Esophagus squamous epithelium (tissue), 4 donors: ENCODE results near the gene PTPRN2.

Source experiments
- POLR2A ChIP-seq, 4 donors: fragments of 450-650 bp; IDR thresholded peaks; one replicate each; pipeline ENCODE4 v1.6.1; 2017; ENCODE audit warnings: antibody characterized with exemption in 4 of 4, mild to moderate bottlenecking in 4 of 4, moderate library complexity in 3 of 4
- TF ChIP-seq, protein P1 (sequence below), 6 experiments: fragments of 450-650 bp in 4 of 6; fragments of 200-600 bp in 2 of 6; sonication (generic) in 2 of 6; IDR thresholded peaks; one replicate each; pipeline ENCODE4 v1.5.1; 2016 to 2019; ENCODE audit warnings: antibody characterized with exemption in 6 of 6, mild to moderate bottlenecking in 4 of 6, moderate library complexity in 4 of 6

GRCh38 chr7:157753713-157754415 is 833.8 kb downstream of the PTPRN2 start:
- TF ChIP-seq, protein P1, sequence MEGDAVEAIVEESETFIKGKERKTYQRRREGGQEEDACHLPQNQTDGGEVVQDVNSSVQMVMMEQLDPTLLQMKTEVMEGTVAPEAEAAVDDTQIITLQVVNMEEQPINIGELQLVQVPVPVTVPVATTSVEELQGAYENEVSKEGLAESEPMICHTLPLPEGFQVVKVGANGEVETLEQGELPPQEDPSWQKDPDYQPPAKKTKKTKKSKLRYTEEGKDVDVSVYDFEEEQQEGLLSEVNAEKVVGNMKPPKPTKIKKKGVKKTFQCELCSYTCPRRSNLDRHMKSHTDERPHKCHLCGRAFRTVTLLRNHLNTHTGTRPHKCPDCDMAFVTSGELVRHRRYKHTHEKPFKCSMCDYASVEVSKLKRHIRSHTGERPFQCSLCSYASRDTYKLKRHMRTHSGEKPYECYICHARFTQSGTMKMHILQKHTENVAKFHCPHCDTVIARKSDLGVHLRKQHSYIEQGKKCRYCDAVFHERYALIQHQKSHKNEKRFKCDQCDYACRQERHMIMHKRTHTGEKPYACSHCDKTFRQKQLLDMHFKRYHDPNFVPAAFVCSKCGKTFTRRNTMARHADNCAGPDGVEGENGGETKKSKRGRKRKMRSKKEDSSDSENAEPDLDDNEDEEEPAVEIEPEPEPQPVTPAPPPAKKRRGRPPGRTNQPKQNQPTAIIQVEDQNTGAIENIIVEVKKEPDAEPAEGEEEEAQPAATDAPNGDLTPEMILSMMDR (IDR thresholded peaks at IDR 0.05), result no peak
- no peak for TF ChIP-seq POLR2A (IDR thresholded peaks at IDR 0.05)
